Stimulated activated CD4-positive, alpha-beta T cell treated with anti-CD3 and anti-CD28 coated beads, Interleukin-1b, Interleukin-23, amount 100 ng/mL, for 48 hours (primary cell): ENCODE measurements around the gene CUEDC1.

Experiments used
- DNase-seq: peaks from one replicate; pipeline ENCODE4 v3.0.0-alpha.2; 2020

CUEDC1 gene, protein sequence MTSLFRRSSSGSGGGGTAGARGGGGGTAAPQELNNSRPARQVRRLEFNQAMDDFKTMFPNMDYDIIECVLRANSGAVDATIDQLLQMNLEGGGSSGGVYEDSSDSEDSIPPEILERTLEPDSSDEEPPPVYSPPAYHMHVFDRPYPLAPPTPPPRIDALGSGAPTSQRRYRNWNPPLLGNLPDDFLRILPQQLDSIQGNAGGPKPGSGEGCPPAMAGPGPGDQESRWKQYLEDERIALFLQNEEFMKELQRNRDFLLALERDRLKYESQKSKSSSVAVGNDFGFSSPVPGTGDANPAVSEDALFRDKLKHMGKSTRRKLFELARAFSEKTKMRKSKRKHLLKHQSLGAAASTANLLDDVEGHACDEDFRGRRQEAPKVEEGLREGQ

DNA sequence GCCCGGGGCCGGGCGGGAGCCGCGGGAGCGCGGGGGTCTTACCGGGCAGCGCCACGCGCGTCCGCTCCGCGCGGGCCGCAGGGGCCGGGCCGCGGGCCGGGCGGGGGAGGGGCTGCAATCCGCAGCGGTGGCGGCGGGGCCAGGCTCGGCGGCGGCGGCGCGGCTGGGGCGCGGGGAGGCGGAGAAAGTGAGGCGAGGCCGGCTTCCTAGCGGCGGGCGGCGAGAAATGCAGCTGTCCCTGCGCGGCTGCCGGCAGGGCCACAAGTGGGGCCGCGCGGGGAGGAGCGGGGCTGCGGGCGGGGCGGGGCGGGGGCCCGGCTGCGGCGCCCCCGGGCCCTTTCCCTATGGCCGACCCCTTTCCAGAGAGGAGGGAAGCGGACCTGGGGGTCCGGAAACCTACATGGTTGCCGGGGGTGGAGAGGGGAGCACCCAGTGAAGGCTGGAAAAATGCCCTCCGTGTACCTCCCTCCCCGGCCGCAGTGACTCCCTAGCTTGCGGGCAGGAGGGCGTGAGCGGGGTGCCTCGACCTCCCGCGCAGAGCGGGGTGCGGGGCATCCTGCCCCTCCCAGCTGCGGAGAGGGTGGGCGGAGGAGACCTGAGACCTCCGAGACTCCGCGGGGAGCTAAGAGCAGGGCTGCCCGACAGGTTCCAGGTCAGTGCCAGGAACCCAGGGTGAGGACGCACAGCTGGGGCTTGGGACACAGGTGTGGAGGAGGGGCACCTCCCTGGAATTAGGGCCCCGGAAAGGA, at the start of gene CUEDC1:
Gene CUEDC1, minus strand, starts transcription at position 230 of the 749 bp plus-strand sequence. CDS start 69,848 bp downstream, outside the sequence.
- DNase-seq, result peak; percentile 59

DNA sequence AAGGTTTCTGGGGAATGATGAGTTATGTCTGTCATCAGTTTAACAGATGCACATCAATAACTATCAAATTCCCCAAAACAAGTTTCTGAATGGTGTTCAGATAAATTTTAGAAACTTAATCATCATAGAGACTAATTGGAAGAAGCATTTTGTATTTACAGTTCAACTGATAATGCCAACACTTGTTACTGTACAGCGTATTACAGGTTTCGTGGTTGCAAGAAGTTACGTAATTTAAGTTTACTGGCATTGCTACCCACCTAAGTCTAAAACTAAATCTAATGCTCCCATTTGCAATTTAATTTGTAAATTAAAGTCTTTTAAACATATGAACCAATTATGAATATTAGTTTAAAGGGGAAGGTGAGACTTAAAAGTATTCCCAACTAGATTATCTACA, 48.8 kb upstream of the CUEDC1 start:
- DNase-seq, result no peak

DNA sequence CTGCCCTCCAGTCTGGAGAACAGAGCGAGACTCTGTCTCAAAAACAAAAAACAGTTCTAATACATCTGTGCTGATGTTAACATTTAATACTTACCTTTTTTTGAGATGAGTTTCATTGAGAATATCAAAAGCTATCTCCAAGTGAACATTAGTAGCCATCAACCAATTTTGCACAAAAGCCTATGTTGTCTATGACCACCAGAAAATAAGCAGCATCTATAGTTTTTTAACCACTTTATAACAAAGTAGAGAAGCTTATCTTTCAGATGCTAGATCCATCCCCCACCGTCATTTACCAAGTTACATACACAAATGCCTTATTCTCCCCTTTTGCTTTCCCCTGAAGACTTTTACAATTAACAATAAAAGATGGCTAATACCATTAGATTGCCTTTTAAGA, 47.8 kb upstream of the CUEDC1 start:
- DNase-seq, result no peak

DNA sequence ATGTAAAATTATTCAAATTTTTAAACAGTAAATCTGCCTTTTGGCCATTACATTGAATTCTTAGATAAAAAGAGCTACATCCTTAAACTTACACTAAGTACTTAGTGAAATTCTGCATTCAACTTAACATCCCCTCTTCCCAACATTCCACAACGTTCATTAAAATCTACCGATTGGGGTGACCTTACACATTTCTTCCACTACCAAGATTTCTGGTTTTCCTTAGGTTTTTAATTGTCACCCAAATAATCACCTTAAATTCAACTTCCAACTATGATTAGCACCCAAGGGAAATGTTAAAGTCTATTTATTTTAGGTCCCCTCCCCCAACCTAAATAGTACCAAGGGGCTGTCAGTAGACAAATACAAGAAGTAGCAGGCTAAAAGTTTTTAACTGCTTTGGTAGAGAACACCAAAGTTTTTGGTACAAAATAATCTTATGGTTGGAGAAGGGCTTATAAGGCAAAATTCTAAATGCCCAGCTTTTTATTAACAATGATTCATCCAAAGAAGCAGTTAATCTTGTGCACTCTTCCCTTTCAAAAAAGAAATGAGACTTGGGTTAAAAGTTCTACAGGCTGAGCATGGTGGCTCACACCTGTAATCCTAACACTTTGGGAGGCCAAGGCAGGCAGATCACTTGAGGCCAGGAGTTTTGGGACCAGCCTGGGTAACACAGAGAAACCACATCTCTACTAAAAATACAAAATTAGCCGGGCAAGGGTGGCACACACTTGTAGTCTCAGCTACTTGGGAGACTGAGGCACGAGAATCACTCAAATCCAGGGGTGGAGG, 47.1 kb upstream of the CUEDC1 start:
- no peak for DNase-seq

DNA sequence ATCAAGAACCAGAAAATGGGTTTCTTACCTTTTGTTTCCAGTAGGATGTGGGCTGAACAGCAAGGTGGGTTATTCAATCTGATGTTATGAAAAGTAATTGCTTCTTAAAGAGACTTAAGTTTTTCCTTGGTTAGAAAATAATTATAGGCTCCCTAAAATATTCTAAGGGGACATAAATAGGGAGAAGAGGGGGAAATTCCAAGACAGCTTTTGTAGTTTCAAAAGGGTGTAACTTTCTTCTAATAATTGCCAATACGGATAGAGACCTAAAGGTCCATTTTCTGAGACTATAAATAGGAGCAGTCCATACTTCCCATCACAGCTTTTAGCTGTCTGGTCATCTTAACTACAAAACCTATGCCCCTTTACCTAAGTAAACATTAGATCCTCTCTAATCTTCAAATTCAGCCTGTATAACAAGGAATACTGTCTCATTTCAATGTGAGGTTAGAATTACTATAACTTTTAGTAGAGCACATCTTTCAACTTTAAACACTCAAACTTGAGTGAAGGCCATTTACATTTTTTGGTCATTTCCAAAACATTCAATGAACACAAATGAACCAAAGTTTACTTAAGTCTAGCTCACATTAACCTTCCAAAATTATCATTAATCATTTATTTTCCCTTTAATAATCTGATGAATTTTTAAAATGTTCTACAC, 46.4 kb upstream of the CUEDC1 start:
- DNase-seq, result no peak

DNA sequence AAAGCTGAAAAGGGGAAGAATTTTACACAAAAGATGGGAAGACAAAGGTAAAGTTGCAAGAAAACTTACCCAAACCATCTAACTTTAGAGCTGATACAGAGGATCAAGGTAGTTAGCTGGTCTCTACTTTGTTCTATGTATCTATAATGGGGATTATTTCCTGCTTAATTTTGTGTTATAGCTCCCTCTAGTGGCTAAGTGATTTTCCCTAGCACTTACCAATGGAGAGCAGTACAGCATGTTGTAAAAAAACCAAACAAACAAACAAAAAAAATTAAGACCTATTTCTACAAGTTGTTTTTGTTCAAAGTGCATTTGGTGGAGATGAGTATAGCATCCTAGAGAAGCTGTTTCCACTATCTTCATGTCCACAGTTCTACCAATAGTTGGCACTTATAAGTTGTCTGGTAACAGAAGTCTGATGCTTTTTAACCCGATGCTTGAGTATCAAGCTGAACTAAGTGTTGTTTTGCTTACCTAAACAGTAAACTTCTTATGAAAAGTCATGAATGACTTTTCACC, 44.3 kb upstream of the CUEDC1 start:
- DNase-seq, result no peak

DNA sequence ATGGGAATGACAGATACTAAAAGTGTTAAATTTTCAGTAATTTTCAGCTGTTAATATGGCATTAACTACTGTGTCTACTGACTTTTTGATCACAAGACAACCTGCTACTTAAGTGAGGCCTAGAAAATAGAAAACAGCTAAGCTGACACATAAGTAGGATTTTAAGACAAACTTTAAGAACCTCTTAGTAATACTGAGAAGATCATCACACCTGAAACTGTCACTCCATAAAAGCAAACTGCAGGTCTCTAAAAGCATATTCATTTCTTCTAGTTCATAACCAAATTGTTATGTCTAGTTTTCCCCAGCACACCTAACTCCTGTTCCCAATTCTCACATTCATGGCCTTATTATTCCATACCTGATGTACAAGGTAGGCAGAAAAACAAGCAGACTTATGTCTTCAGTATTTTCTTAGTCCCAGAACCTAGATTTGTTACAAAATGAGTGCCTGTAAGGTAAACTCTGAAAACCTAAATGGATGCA, 43.8 kb upstream of the CUEDC1 start:
- no peak for DNase-seq

DNA sequence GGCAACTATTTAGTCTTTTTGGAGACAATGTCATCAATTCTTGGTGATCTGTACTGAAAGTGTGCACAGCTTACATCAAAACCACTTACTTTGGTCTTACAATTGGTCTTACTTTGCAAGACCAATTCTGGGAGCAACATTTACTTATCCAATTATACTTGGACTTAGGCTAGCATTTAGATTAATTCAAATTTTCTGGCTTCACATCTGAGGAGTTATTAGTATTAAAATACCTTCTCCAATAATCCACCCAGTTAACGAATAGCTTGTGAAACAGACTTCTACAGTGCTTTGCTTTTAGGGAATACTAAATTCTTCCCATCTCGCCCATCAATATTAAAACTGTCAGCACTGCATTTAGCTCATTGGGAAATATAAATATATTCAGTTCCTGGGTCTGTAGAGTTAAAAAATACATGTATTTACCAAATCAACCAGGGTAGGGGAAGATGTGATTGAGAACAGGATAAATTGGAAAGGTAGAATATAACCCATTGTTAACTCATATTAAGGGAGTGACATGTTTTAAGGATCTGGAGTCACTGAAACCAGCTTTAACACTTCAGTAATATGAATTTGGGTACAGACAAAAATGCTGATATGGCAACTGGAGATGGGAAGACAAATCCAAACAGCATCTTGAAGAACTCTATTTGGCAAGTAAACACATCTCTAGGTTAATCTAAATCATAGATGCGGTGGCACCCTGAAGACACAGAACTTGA, 42.0 kb upstream of the CUEDC1 start:
- DNase-seq, result no peak

DNA sequence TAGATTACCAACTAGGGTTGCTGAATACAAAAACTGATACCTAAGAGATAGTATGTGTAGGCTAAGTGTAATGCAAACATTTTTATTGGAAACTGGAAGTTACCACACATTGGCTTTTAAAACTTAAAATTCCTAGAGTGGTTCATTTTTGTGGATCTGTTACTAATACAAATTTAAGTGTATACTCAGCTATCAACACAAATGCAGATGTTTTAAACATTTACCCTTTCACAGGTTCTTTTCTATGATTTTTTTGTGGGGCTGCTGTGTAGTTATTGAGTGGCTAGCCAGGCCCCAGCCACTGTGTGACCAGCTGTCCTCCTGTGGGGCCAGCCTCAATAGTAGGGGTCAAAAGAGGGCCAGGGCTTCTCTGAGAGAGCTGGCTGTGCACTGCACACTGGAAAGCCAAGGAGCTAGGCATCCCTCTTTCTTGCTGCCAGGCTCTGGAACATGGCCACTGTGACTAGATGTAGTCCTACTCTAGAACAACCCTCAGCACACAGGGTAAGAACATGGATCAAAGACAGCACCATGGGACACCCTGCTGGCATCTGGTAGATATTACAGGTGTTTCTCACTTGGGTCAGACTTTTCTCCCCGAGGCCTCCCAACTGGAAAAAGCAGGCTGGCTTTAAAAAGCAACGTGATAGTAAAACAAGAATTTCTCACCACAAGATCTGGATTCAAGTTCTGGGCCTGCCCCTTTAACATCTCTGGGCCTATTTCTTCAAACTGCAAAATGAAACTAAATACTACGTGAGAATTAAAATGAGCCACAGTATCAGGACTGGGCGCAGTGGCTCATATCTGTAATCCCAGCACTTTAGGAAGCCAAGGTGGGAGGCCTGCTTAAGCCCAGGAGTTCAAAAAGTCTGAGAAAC, 40.1 kb upstream of the CUEDC1 start:
- DNase-seq, result peak; percentile 67

DNA sequence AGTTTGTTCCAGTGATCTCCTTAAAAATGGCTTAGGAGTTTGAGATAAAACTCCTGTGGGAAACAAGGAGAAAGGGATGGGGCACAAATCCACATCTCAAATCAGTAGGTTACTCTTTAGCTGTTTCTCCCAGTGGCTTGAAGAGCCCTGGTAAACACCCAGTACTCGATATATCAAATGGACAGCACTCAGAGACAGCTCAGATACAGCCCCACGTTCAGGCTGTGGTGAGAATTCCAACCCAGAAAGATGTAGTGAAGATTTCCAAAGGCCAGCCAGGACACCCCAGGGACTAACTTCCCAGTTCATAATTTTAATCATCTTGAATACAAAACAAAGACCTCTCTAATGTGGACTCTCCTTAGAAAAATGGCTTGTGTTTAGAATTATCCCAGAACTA, 39.2 kb upstream of the CUEDC1 start:
- no peak for DNase-seq

DNA sequence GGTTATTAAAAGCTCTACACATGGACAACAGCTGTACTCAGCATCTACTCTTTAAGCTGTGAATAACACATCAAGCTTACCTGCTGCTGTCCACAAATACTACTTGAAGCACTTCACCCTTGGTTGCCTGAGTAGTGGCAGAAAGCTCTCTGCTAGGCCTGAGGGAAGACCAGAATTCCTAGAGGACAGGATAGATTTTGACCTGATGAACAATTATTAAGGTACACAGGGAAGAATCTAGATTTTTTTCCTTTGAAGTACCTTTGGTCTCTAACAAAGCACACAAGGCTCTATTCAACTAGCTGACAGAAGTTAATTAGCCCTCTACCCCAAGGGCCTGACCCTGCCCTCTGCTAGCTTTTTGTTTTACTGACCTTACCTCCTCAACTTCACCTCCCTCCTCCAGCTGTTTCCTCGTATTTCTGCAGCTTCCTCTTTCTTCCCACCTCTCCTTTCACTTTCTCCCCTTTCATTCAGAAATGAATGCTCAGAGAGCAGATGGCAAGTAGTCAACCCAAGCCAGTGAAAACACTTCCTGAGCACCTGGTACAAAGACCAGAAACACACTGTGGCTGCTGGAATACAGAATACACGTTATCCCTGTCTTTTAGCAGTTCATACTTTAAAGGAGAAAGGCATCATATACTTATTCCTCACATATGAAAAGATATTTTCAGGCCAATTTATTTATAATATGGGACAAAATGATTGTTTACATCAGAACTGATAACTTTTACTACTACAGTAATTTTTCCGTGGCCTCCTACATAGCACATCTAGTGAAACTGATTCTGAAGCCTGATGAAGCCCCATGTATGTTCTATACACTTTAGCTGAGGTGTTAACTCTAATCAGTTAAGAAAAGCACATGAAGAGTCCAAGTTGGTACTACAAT, 38.5 kb upstream of the CUEDC1 start:
- no peak for DNase-seq

DNA sequence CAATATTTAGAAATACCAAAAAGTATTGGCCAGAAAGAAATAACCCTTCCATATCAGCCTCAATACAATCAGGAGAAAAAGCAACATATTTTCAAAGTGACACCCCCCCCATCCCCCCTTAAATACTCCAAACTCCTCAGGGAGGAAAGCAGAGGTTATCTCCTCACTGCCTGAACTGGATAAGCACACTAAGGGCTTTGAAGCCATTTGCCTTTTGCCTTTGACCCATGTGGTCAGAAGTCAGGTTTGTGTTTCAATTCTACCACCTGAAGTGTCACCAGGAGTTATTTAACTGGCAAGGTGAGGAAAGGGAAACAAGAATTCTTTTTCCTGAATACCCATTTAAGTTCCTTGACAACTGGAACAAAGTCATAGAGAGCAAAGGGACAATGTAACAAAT, 36.3 kb upstream of the CUEDC1 start:
- no peak for DNase-seq

DNA sequence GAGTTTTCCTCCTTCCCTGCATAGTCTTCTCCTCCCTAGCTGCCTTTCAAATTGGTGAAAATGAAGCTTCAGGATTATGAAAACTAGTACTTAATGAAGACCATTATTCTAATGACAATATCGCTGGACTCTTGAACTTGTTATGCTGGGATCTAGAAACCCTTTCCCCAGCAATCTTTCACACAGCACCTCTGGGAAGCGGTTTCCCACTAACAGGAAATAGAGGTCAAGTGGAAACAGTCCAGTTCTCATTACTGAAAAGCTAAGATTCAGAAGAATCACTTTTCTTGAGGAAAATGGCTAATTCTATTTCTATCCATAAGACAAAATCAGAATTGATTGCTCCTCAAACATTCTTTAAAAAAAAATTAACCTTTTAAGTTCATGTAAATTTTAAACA, 34.8 kb upstream of the CUEDC1 start:
- no peak for DNase-seq

DNA sequence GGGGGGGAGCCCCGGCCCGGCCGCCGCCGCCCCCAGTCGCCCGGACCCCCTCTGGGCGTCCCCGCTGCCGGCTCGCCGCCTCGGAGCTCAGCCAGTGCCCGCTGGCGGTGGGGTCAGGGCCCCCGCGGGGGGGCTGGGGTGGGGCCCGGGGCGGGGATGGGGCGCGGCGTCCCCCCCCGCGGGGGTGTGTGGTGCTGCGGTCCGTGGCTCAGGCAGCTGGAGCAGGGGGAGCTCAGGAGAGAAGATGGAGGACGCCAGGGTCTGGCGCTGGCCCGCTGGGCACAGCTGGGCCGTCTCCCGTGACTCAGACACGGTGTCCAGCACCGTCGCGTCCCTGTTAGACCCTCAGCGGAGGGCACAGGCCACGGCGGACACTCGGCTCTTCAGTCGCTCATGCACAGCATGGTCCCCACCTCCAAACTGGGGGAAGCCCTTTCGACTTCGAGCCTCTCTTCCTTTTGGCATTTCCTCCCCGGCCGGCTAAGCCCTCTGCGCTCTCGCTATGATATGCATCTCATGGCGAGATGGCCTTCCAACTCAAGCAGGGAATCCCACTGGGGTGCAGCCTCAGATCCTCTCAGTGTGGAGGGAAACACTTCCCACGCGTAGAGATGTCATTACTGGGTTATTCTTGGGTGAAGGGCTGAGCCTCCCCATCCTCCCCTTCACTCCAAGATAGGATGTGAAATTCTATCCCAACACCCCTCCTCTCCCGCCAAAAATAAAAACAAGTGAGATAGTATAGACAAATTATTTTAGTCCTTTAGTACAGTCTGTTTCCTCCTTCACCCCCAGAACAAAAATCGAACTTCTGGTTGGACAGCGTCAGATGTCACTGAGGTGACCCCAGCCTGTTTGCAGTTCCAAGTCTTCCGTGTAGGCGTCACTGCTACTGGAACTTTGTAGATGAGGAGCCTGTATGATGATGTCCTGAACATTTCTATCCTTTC, 33.4 kb upstream of the CUEDC1 start:
- peak; percentile 62 for DNase-seq

DNA sequence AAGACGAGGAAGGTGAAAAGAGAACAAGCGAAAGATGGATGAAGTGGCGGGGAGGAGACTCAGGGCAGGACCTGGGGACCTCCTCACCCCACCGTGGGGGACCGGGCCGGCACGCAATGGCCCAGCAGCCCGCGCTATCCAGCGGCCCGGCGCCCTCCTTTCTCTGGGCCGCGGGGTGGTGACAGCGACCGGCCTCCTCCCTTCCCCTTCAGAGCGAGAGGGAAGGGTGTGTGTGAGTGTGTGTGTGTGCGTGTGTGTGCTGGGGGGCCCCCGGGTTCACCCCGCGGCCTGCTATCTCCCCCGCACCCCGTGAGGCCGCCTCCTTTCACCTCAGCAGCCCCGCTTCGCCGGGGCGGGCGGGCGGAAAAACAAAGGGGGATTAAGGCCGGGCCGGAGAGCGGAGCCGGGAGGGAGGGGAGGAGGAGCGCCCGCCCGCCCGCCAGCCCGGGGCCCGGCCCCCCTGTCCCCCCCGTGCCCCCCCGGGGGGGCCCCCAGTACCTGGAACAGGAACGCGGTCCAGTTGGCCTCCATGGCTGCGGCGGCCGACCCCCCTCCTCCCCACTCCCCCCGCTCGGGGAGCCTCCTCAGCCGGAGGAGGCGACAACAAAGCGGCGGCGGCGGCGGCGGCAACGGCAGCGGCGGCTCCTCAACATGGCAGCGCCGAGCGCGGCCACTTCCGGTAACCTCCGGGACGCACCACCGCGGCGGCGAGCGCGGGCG, 32.5 kb upstream of the CUEDC1 start, which contains the start of gene VEZF1:
Gene VEZF1, minus strand, starts transcription at position 674 of the 720 bp plus-strand sequence. Its CDS starts 143 bp downstream, at position 531.
- peak; percentile 77 for DNase-seq

DNA sequence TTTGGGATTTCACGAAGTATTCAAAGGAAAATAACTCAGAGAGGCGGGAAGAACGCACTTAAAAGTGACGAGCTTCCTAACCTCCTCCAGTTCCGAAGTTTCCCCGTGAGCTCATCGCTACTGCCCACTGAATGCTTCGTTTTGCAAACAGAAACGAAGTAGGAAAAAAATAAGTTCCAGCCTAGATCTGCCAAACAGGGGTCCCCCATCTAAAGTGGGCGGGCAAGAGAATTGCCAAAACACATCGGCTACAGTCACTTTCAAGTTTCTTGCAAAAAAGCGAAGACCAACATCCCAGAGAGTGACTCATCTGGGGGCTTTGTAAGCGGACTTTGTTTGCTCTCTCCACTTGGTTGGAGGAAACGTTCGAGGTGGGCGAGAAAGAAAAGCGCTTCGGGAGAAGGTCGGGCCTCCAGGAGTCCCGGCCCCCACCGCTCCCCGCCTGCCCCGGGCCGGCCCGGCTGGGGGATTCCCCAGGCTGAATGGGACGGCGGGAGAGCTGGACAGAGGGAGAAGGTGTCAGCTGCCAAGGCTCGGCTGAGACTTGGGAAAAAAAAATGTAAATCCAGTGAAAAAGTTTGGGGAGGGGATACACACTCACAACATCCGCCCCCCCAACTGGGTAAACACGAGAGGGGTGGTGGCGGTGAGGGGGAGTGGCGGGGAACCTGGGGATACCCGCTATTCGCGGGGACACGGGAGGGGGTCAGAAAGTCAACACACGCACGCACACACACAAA, 31.8 kb upstream of the CUEDC1 start:
- DNase-seq, result peak; percentile 39

DNA sequence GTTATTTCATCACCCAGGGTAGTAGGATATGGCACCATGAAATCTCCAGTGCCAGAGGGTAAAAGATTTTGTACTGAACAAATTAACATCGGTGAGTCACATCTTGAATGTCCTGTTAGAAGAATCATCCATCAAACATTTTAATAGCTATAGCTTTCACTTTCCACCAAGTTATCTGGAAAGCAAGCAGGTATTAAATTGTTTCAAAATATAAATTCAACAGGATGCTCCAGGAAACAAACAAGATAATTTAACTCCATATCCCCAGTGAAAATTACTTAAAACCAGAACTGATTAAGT, 30.4 kb upstream of the CUEDC1 start:
- DNase-seq, result no peak
